ENCODE data around the gene LDB2. TPM values are rescaled to one million over a fixed set of nuclear protein-coding genes. Genes with fewer than 3 reads are reported as not detected.
"Not testable (repeated sequence)": the region's sequence is repeated elsewhere in the genome, so short reads cannot be mapped to it uniquely, and the experiment has no call there.

The LDB2 gene
- total RNA-seq: 27.4 TPM
- long read RNA-seq, partial matches to known transcripts: 4 of 25 reads
- long read RNA-seq, other reads (novel, unspliced or antisense): 14 of 25 reads

GRCh38 chr4:16897991-16898827 is at the start of gene LDB2:
Gene LDB2, minus strand, starts transcription at chr4:16898645.
- ATAC-seq (peak; percentile 95), DNase-seq (peak; percentile 77)
- intact Hi-C loops (cut with micrococcal nuclease): no loop called here

DNA sequence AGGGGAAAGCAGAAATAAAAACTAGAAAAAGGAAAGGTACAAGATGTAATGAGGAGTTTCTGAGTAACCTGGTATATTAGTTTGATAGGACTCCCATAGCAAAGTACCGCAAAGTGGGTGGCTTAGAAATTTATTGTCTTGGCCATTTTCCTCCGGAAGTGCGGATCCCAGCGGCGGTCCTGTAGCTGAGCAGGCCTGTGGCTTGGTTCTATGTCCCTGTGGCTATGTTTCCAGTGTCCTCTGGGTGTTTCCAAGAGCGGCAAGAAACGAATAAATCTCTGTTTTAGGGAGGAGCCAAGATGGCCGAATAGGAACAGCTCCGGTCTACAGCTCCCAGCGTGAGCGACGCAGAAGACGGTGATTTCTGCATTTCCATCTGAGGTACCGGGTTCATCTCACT is 44.0 kb upstream of the LDB2 start:
- DNase-seq (no peak), ATAC-seq (no peak)
- intact Hi-C loops (cut with micrococcal nuclease): no loop called here

GRCh38 chr4:16939178-16939577 is 40.7 kb upstream of the LDB2 start:
- DNase-seq: no peak
- intact Hi-C loops (cut with micrococcal nuclease): no loop called here
- ATAC-seq: no peak

DNA sequence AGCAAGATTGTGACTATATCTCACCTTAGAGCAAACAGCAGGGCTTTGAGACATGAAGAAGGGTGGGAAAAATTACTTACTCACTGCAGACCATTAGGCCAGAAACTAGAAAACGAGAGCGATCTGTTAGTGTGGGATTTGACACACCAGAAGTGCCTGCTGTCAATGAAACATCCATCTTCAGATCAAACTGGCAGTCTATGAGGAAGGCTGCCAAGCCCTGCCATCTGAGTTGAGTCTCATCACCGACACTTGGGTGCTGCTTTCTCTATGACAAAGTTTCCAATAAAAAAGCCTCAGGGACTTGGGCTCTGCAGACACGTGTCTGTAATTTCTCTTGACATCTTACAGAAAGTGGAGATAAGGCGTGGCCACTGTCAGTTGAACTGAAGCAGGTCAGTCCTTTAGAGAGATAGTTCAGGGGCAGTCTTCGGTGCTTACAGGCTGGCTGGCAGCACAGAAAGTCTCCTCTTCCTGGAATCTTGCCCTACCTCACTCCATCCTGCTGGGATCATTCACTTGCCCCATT is 40.1 kb upstream of the LDB2 start:
- intact Hi-C loops (cut with micrococcal nuclease): no loop called here
- no peak for DNase-seq

GRCh38 chr4:16931339-16932305 is 33.2 kb upstream of the LDB2 start:
- no peak for DNase-seq
- ATAC-seq: peak; percentile 38
- intact Hi-C loops (cut with micrococcal nuclease): no loop called here

More for the DNA sequence above, 40.1 kb upstream of the LDB2 start:
- no peak for ATAC-seq

DNA sequence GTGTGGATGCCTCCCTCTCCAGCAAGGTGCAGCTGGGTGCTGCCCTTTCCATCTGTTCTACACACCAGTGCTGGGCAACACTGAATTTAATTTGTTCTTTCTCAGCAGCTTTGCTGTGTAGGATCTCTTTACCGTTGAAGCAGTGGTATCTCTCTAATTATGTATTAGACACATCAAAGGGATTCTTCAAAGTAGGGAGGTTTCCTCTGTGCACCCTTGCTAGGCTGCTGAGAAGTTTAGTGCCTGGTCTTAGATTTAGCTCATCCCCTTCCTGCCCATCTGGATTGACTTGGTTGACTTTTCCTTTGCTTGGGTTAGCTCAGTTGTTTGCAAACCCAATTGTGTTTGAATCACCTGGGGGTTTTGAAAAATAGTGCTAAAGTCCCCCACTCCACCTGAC is 27.8 kb upstream of the LDB2 start:
- DNase-seq (no peak), ATAC-seq (no peak)
- intact Hi-C loops (cut with micrococcal nuclease): no loop called here

DNA sequence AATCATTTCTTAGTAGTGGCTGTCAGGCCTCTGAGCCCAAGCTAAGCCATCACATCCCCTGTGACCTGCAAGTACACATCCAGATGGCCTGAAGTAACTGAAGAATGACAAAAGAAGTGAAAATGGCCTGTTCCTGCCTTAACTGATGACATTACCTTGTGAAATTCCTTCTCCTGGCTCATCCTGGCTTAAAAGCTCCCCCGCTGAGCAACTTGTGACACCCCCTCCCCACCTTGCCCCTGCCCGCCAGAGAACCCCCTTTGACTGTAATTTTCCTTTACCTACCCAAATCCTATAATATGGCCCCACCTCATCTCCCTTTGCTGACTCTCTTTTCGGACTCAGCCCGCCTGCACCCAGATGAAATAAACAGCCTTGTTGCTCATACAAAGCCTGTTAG is 20.3 kb upstream of the LDB2 start:
- intact Hi-C loops (cut with micrococcal nuclease): loop anchor here (5.0 kb wide), 1 partner anchor 404 kb away; no protein-coding TSS in a partner anchor
- ATAC-seq, DNase-seq: not testable (repeated sequence)

GRCh38 chr4:16916719-16917337 is 18.4 kb upstream of the LDB2 start:
- intact Hi-C loops (cut with micrococcal nuclease): loop anchor here (5.0 kb wide), 1 partner anchor 405 kb away; no protein-coding TSS in a partner anchor

DNA sequence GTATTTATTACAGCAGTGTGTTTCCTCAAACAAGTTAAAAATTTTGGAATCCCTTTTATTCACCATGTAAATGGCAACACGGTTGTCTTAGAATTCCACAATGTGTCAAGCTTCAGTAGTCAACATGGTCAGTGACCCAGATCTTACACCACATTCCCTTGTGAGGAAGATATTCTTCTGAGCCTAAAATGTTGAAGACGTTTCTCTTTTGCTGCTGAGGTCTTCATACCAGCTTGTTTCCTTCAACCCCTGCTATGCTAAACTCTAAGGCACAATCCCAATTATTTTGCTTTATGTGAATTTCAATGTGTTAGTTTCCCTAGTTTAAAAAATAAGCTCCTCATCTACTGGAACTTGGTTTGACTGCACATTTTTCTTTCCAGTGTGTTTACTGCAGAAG is 17.6 kb upstream of the LDB2 start:
- ATAC-seq (no peak), DNase-seq (no peak)
- intact Hi-C loops (cut with micrococcal nuclease): loop anchor here (5.0 kb wide), 1 partner anchor 406 kb away; no protein-coding TSS in a partner anchor

More at GRCh38 chr4:16916719-16917337, 18.4 kb upstream of the LDB2 start:
- ATAC-seq (no peak), DNase-seq (peak; percentile 51)

GRCh38 chr4:16914208-16914607 is 15.8 kb upstream of the LDB2 start:
- intact Hi-C loops (cut with micrococcal nuclease): no loop called here
- peak; percentile 31 for DNase-seq
- peak; percentile 70 for ATAC-seq

DNA sequence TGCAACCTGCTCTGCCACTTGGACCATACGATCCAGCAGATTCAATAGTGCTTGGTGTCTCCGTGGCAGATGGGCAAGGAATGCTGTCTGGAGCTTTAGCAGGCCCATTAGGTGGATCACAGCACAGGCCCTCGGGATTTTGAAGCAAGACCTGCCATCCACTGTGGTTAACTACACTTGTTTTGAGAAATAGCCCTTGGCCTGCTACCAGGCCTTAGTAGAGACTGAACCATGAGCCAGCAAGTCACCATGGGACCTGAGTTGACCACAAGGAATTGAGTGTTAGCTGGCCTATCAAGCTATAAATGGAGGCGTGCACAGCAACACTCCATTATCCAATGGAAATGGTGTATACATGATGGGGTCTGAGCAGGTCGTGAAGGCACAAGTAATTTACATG is 14.5 kb upstream of the LDB2 start:
- intact Hi-C loops (cut with micrococcal nuclease): no loop called here
- DNase-seq (no peak), ATAC-seq (no peak)

DNA sequence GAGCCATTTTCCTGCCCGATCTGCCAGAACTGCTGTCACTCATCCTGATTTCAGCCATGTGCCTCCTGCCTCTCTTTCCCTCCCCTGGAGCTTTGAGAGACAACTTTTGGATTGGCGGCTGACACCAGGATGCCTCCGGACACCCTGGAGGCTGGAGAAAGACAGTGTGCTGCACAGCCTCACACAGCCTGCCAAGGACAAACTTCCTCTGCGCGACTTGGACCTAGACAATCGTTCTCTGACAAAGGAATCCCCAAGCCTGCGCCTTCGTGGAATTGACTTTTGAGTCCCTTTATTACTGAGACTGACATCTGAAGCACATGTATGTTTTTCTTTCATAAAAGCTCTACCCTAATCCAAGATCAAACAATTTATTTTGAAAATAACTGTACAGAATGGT is 10.8 kb upstream of the LDB2 start:
- intact Hi-C loops (cut with micrococcal nuclease): no loop called here
- ATAC-seq (peak; percentile 43), DNase-seq (peak; percentile 34)

GRCh38 chr4:16908377-16909021 is 10.1 kb upstream of the LDB2 start:
- intact Hi-C loops (cut with micrococcal nuclease): no loop called here
- ATAC-seq (no peak), DNase-seq (no peak)

- ATAC-seq: no peak
- intact Hi-C loops (cut with micrococcal nuclease): no loop called here
- no peak for DNase-seq
These were observed 1.9 kb upstream of the LDB2 start for GRCh38 chr4:16900325-16900724.

- intact Hi-C loops (cut with micrococcal nuclease): no loop called here
- ATAC-seq: no peak
- no peak for DNase-seq
These were observed 1.3 kb downstream of the LDB2 start for GRCh38 chr4:16896881-16897750.

DNA sequence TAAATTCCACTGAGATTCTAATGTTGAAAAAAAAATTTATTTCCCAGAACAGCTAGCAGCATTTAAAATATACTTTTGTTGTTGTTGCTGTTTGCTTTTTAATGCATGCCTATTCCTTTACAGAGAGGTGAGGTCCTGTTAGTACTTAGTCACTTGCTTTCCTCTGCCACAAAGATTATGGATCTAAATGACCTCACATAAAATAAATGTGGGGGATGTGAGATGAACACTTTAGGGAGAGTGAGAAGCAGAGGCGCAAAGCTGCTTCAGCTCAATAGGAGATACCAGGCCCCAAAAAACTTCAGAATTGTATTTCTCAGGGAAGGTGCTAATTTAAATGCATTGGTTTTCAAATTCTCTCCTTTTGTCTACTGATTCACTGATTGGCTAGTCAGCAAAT is 4.0 kb downstream of the LDB2 start:
- no peak for ATAC-seq
- no peak for DNase-seq
- intact Hi-C loops (cut with micrococcal nuclease): no loop called here

GRCh38 chr4:16893141-16893651 is 5.2 kb downstream of the LDB2 start:
- intact Hi-C loops (cut with micrococcal nuclease): no loop called here
- no peak for DNase-seq
- no peak for ATAC-seq

All from left ventricle myocardium superior (tissue), 1 donor.